ENCODE measurements around the gene RFX6. TPM values are rescaled to one million over a fixed set of nuclear protein-coding genes. Genes with fewer than 3 reads are reported as not detected.

RFX6 gene
- total RNA-seq, 3 donors from 2014 or later: under 0.01 to 1.8 TPM; not detected in 1

DNA sequence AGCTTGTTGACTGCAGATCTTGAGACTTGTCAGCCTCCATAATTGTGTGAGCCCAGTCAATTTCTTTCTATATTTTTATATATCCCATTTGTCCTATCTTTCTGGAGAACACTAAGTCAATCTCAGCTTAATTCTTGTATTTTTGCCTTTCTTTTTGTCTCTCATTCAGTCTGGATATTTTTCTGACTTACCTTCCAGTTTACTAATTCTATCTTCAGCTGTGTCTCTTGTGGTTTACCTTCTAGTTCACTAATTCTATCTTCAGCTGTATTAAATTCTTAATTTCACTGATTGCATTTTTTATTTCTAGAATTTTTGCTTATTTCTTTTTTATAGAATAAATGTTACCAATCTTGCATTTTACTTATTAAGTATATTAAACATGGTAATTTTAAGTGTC, 17.8 kb upstream of the RFX6 start:
- H3K9me3 ChIP-seq: peaks cover 0 to 33% of the 10 kb centered on the region in 2 donors
- TF ChIP-seq POLR2AphosphoS5 (IDR thresholded peaks at IDR 0.05) (no peak), POLR2A (IDR thresholded peaks at IDR 0.05) (no peak)
- TF ChIP-seq, protein P1, sequence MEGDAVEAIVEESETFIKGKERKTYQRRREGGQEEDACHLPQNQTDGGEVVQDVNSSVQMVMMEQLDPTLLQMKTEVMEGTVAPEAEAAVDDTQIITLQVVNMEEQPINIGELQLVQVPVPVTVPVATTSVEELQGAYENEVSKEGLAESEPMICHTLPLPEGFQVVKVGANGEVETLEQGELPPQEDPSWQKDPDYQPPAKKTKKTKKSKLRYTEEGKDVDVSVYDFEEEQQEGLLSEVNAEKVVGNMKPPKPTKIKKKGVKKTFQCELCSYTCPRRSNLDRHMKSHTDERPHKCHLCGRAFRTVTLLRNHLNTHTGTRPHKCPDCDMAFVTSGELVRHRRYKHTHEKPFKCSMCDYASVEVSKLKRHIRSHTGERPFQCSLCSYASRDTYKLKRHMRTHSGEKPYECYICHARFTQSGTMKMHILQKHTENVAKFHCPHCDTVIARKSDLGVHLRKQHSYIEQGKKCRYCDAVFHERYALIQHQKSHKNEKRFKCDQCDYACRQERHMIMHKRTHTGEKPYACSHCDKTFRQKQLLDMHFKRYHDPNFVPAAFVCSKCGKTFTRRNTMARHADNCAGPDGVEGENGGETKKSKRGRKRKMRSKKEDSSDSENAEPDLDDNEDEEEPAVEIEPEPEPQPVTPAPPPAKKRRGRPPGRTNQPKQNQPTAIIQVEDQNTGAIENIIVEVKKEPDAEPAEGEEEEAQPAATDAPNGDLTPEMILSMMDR (IDR thresholded peaks at IDR 0.05): no peak
- intact Hi-C loops (cut with DNase I; ENCODE audit: low total_unique reads): no loop called here

DNA sequence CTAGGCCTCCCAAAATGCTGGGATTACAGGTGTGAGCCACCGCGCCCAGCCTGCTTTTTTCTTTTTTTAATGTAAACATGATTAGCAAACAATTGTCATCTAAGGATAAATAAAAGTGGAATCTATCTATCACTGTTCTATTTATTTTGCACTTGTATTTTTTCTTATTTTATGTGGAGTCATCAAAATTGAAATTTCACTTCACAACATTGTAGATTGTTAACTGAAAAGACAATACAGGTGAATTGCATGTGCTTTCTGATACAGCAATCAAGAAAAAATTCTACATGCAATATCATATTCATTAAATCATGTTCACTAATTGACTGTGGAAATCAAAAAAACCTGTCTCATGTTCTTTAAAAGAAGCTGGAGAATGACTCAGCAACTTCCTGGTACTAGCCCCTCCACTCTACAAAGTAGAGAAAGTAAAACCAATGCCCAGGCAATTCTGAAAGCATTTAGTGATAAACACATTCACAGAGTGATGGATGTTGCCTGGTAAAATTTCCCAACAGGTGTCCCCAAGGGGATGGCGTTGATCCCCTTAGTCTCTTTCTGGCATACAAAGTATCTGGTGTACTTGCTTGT, 10.7 kb upstream of the RFX6 start:
- Histone ChIP-seq H3K4me1 (no peaks in the 10 kb centered on the region), H3K27ac (no peak overlapping the region), H3K27me3 (peaks cover 0 to 9% of the 10 kb centered on the region in 2 donors), H3K4me3 (no peak overlapping the region), H3K9me3 (no peaks in the 10 kb centered on the region), H3K36me3 (no peaks in the 10 kb centered on the region)
- no peak for TF ChIP-seq POLR2AphosphoS5 (IDR thresholded peaks at IDR 0.05)
- TF ChIP-seq, protein P1 (IDR thresholded peaks at IDR 0.05): no peak
- no peak for TF ChIP-seq POLR2A (IDR thresholded peaks at IDR 0.05)
- DNase-seq (ENCODE audit: low spot score in 2 of 2): no peak
- intact Hi-C loops (cut with DNase I; ENCODE audit: low total_unique reads): no loop called here

More for the DNA sequence above, 17.8 kb upstream of the RFX6 start:
- H3K27me3 ChIP-seq: no peaks in the 10 kb centered on the region
- H3K4me1 ChIP-seq: no peaks in the 10 kb centered on the region
- H3K4me3 ChIP-seq: no peak overlapping the region
- no peaks in the 10 kb centered on the region for H3K36me3 ChIP-seq
- DNase-seq (ENCODE audit: low spot score in 2 of 2): no peak
- no peak overlapping the region for H3K27ac ChIP-seq

DNA sequence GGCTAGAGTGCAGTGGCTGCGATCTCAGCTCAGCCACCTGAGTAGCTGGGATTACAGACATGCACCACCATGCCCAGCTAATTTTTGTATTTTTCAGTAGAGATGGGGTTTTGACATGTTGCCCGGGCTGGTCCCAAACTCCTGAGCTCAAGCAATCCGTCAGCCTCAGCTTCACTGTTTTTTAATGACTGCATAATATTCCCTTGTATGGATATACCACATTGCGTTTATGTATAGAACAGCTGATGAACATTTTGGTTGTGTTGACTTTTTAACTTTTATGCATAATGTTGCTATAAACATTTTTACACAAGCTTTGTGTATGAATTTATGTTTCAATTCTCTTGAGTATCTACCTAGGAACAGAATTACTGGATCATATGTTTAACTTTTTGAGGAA, 4.3 kb upstream of the RFX6 start:
- TF ChIP-seq, protein P1 (IDR thresholded peaks at IDR 0.05): no peak
- TF ChIP-seq POLR2A (IDR thresholded peaks at IDR 0.05) (no peak), POLR2AphosphoS5 (IDR thresholded peaks at IDR 0.05) (no peak)
- Histone ChIP-seq H3K9me3 (peaks cover 0 to 7% of the 10 kb centered on the region in 2 donors), H3K27me3 (peaks cover 0 to 51% of the 10 kb centered on the region in 2 donors), H3K4me1 (no peaks in the 10 kb centered on the region), H3K27ac (no peak overlapping the region), H3K4me3 (no peak overlapping the region), H3K36me3 (no peaks in the 10 kb centered on the region)
- intact Hi-C loops (cut with DNase I; ENCODE audit: low total_unique reads): no loop called here
- no peak for DNase-seq (ENCODE audit: low spot score in 2 of 2)

DNA sequence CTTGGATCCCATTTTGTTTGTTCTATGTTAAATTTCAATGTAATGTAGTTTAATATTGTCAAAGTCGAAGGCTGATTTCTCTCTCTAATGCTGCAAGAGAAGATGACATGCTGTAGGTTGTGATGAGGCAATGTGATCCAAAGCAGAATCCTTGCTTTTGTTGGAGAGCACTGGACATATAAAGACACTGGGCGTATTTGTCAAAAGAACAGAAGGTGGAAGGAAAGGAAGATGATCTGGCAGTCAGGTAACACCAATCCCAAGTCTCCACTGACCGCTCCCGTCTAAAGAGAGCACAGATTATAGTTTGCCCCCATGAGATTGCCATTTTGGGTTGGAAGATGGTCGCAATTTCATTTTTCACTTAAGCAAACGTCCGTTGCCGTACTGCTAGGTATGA, 935 bp upstream of the RFX6 start:
- Histone ChIP-seq H3K27me3 (peaks cover 0 to 46% of the 10 kb centered on the region in 2 donors), H3K4me1 (no peaks in the 10 kb centered on the region), H3K9me3 (peaks cover 0 to 7% of the 10 kb centered on the region in 2 donors), H3K36me3 (no peaks in the 10 kb centered on the region), H3K27ac (no peak overlapping the region), H3K4me3 (peak overlapping the region in 2 of 3 donors; percentile 46 to 68)
- no peak for TF ChIP-seq POLR2AphosphoS5 (IDR thresholded peaks at IDR 0.05)
- TF ChIP-seq, protein P1 (IDR thresholded peaks at IDR 0.05): no peak
- TF ChIP-seq POLR2A (IDR thresholded peaks at IDR 0.05): no peak
- intact Hi-C loops (cut with DNase I; ENCODE audit: low total_unique reads): no loop called here
- DNase-seq (ENCODE audit: low spot score in 2 of 2): no peak

DNA sequence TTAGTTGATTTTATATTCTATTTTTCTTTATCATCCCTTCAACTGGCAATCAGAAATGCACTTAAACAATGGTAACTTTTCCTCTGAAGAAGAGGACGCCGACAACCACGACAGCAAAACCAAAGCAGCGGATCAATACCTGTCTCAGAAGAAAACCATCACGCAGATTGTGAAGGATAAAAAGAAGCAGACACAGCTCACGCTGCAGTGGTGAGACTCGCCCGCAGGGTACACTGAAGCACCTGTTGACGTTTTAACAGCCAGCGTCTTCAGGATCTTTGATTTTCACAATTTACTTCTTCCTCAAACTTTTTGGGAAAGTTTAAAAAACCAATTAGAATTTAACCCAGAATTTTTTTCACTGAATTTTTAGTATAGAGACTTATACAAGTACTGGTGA, 701 bp downstream of the RFX6 start:
- intact Hi-C loops (cut with DNase I; ENCODE audit: low total_unique reads): no loop called here
- no peak for TF ChIP-seq POLR2A (IDR thresholded peaks at IDR 0.05)

More for the DNA sequence above, 701 bp downstream of the RFX6 start:
- H3K4me1 ChIP-seq: no peaks in the 10 kb centered on the region
- peak overlapping the region in 2 of 3 donors; percentile 46 to 68 for H3K4me3 ChIP-seq
- no peak overlapping the region for H3K27ac ChIP-seq
- peaks cover 0 to 3% of the 10 kb centered on the region in 2 donors for H3K9me3 ChIP-seq
- H3K27me3 ChIP-seq: peaks cover 0 to 39% of the 10 kb centered on the region in 2 donors
- no peaks in the 10 kb centered on the region for H3K36me3 ChIP-seq
- no peak for DNase-seq (ENCODE audit: low spot score in 2 of 2)
